Skin of body (tissue), 2 donors: ENCODE measurements around the gene UBAC2. TPM values are rescaled to one million over a fixed set of nuclear protein-coding genes. Genes with fewer than 3 reads are reported as not detected.

Experiments
- DNase-seq: peaks from one replicate; lab custom pipeline; 2025; lab: John Stamatoyannopoulos, UW
- total RNA-seq: library from RNA; depleted of rRNA; stranded (reverse); fragments of >200 nt; gene quantifications from one replicate; pipeline ENCODE4 v1.2.3, GENCODE V29; 2014

The UBAC2 gene, protein sequence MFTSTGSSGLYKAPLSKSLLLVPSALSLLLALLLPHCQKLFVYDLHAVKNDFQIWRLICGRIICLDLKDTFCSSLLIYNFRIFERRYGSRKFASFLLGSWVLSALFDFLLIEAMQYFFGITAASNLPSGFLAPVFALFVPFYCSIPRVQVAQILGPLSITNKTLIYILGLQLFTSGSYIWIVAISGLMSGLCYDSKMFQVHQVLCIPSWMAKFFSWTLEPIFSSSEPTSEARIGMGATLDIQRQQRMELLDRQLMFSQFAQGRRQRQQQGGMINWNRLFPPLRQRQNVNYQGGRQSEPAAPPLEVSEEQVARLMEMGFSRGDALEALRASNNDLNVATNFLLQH
- 57.1 TPM for total RNA-seq

DNA sequence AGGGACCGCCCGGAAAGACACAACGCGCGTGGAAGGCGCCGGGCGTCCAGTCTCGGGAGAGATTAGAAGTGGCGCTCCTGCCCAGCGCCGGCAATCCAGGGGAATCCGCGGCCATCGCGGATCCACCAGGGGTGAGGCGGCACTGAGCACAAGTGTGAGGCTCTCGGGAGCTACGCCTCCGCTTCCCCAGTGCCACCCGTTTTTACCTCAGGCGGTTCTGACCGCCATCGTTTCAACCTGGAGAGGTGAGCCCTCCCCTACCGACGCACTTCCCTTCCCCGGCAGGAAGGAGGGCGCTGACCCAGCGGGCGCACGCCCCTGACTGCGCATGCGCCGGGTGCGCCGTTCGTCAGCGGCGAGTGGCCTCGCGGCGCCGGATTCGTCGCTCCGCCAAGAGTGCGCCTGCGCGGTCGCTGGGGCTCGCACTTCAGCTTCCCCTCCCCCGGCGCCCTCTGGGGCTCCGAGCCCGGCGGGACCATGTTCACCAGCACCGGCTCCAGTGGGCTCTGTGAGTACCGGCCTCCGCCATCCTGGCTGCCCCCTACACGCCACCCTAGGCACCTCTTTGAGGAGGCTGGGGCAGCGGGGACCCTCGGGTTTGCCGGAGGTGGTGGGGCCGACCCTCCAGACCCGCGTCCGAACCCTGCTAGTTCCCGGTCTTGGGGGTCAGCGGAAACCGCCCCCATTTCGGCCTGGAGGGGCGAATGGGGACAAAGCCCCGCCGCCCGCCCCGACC is at the start of gene UBAC2:
Gene UBAC2, plus strand, starts transcription at position 423 of the 736 bp plus-strand sequence. Its CDS starts 55 bp downstream, at position 478.
- DNase-seq, result peak; percentile 93

DNA sequence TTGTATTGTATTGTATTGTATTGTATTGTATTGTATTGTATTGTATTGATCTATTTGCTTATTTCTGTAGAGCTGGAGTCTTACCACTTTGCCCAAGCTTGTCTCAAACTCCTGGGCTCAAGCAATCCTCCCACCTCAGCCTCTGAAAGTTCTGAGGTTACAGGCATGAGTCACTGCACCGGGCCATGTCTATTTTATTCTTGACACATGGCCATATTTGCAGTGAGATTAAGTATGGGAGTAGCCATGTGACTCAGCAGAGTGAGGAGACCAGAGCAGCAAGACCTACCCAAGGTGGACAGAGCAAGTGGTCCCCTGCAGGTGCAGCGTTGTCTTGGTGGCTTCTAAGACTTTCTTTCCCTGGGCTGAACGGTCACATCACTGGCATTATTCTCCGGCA is 49.1 kb upstream of the UBAC2 start:
- DNase-seq, result no peak

DNA sequence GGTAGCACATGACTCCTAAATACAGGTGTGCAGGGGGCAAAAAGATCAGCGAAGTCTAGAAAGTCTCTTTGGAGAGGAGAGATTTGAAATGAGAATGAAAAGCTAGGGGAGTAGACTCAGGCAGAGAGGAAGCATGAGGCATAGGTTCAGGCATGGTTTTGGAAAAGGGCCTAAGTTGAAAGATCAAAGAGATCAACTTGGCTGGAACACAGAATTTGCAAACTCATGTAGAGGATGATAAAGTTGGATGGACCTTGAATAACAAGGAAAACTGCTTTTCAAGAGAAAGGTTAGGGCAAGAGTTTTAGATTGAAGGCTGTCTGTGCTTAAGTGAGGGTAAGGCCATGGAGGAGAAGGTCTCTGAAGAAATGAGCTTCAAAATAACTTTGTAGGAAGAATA is 47.4 kb upstream of the UBAC2 start:
- no peak for DNase-seq

DNA sequence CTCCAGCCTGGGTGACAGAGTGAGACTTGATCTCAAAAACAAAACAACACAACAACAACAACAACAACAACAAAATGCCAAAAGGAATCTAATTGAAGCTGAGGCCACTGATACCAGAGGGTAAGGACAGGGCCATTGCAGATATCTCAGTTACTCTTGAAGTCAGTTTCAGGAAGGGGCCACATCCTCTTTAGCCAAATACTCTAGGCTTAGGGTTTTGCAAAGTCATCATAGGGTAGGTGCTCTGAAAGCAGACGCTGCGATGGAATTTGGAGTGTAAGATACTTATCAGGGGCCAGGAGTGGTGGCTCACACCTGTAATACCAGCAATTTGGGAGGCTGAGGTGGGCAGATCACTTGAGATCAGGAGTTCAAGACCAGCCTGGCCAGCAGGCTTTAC is 46.6 kb upstream of the UBAC2 start:
- DNase-seq, result no peak

DNA sequence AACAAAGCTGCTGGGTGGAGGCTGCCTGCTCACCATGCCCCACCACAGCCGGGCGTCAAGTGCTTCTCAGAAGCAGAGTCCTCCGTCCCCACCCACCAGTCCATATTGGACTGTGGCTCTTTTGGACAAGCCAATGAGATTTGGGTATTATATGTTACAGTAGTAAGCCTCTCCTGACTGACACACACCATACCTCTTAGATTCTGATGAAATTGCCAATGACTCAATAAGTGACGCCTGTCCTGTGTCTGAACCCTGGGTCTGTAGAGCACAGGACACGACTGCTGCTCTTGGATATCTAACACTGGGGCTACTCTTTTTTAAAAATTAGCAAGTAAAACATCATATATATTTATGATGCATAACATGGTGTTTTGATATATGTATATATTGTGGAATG is 44.8 kb upstream of the UBAC2 start:
- no peak for DNase-seq

DNA sequence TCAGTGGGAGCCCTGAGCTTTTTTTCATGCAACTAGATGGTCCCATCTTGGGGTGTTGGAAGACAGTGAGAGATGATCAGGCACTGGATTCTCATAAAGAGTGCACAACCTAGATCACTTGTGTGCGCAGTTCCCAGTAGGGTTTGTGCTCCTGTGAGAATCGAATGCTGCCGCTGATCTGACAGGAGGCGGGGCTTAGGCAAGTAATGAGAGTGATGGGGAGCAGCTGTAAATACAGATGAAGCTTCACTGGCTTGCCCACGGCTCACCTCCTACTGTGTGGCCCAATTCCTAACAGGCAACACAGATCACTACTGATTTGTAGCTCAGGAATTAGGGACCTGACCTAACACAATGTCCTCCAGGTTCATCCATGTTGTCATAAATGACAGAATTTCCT is 43.6 kb upstream of the UBAC2 start:
- no peak for DNase-seq

DNA sequence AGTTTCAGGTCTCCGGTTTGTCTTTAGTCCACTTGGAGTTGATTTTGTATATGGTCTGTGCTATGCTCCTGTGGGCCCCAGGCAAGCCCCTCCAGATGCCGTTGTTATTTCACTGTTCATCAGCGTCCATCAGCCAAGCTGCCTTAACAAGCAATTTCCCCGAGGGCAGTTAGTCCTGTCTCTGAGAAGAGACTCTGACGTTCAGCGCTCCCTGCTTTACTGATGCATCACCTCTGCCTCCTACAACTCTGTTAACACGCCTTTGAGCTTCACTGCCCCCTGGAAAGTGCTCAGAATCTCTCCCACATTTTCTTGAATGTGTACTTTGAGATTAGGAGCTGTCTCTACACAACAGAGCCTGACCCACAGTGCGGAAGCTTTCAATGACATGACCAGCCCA is 41.8 kb upstream of the UBAC2 start:
- DNase-seq, result no peak

DNA sequence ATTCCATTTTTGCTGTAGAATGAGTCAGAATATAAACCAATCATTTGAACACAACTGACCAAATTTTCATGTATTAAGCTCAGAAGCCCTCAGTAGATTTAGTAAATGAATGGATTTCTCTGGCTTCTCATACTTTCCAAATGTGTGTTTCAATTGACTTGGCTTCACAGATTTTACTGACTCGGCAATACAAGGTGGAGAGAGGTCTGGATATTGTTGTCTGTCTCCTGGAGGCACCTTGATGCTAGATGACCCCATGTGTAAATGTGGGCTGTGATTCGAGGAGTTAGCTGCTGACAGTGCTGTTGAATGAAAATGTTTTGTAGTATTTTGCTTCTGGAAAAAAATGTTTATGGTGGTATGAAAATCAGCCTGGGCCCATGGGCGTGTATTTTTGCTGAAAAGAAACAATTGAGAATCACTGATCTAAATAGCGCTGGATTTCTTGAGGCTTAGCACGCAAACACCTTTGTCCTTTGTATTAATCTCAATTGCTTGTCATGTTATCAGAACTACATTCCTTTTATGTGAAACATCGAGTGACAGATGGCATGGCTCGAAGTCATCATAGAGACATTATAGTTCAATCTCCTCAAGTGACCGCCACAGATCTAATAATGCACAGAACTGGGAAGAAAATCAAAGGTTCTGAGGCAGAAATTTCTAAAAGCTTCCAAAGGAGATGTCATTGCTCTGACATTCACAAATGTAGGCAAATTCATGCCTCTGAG is 41.2 kb upstream of the UBAC2 start:
- no peak for DNase-seq

DNA sequence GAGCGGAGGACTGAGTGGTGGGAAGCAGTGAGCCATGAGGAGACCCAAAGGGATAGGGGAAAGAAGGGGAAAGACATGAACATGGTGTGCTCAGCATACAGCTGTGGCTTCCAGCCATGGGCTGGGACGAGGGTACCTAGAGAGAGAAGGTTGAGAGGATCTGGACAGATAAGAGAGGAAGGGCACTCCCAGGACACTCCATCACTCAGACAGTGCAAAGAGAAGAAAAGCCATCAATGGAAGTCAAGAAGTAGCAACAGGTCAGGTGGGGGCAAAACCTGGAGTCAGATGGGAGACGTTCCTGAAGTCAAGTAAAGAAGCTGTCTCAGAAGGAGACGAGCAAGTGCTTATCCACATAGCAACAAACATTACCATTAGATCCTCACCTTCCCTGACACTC is 40.2 kb upstream of the UBAC2 start:
- no peak for DNase-seq

DNA sequence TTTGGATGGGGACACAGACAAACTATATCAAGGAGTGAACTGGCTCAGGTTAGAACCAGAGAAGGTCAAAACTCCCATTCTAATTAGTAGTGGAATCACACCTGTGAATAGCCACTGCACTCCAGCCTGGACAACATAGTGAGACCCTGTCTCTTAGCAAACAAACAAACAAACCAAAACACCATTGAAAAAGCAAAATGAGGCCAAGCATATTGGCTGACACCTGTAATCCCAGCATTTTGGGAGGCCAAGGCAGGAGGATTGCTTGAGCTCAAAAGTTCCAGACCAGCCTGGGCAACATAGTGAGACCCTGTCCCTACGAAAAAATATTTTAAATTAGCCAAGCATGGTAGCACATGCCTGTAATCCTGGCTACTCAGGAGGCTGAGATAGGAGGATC is 39.1 kb upstream of the UBAC2 start:
- no peak for DNase-seq

DNA sequence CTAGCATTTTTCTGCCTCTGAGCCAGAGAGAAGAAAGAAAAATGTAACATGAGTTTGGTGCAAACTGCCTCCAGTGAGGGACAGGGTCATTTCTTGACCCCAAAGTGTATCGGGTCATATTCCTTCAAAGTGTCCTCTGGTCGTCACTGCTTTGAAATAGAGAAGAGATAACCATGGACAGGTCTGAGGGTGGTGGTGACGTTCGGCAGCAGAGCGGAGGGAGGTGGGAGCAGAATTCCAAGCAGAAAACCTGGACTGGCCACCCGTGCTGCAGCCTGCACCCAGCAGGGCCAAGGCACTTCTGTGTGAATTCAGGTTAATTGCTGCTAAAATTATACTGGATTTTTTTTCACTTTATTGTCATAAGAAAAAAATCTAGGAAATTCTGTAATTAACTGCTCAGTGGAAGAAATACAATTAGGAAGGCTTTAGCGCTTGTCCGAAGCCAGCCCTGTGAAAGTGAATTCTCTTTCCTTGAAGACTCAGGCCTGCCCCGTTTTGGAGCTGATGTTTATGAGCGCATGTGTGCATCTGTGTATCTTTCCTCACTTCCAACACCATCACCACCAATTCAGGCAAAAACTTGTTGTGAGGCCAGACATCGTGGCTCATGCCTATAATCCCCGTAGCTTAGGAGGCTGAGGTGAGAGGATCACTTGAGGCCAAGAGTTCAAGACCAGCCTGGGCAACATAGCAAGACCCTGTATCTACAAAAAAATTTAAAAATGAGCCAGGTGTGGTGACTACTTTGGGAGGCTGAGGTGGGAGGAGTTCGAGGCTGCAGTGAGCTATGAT is 37.9 kb upstream of the UBAC2 start:
- no peak for DNase-seq

DNA sequence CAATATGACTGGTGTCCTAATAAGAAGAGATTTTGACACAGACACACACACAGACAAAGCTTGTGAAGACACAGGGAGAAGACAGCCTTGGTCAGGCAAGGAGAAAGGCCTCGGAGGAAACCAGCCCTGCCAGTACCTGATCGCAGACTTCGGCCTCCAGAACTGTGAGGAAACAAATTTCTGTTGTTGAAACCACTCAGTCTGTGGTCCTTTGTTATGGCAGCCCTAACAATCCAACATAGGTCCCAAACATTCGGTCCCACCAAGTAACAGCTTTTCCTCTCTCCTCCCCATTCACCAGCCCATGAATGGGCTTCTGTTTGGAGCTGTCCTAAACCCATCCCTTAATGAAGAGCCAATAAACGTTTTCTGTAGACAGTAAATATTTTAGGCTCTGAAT is 36.4 kb upstream of the UBAC2 start:
- DNase-seq, result no peak

DNA sequence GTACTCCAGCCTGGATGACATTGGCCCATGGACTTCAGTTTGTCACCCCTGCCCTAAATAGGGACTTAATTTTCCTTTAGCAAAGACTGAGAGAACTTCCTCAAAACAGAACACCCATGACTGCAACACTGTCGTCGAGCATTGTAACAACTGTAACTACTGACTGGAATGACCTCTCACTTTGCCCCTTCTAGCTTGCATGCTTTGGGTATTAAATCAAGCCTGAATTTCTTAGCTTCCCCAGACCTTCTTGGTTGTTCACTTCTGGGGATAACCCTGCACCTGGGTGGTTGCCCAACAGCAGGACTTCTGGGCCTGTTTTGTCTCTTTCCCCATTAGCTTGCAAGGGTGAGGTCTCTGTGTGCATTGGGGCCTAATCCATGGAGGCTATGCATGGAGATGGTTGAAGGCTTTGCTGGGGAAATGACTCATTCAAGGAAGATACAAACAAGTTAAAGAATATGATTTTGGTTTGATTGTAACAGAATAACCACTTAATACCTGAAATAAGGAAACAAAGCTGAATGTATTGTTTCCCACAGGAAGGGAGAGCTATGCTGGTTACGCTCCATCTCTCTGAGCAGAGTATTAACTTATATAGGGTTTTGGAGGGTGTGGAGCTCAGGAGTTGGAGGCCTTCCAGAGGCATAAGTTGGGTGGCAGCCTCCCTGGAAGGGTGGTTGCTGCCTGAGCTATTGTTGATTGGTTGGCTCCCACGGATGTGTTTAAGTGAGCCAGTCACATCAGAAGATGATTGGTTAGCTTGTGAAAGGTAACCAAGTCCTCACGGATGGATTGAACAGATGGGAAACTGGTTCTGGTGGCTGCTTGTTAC is 34.7 kb upstream of the UBAC2 start:
- no peak for DNase-seq

DNA sequence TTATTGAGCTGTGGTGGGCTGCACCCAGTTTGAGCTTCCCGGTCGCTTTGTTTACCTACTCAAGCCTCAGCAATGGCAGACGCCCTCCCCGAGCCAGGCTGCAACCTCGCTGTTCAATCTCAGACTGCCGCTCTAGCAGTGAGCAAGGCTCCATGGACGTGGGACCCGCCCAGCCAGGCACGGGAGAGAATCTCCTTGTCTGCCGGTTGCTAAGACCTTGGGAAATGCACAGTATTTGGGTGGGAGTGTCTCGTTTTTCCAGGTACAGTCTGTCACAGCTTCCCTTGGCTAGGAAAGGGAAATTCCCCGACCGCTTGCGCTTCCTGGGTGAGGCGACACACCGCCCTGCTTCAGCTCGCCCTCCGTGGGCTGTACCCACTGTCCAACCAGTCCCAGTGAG is 27.7 kb upstream of the UBAC2 start:
- DNase-seq, result no peak

DNA sequence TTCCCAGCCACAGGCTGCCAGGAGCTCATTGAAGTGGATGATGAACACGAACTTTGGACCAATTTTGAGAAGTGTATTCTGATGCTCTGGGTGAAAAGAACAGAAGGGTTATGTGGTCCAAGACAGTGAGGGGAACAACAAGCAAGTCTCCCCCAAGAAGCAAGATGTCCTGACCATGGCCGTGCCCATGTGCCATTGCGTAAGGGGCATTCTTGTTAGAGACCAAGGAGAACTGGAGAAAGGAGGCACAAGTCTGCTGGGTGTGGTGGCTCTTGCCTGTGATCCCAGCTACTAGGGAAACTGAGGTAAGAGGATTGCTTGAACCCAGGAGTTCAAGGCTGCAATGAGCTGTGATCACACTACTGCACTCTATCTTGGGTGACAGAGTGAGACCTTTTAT is 27.0 kb upstream of the UBAC2 start:
- no peak for DNase-seq

DNA sequence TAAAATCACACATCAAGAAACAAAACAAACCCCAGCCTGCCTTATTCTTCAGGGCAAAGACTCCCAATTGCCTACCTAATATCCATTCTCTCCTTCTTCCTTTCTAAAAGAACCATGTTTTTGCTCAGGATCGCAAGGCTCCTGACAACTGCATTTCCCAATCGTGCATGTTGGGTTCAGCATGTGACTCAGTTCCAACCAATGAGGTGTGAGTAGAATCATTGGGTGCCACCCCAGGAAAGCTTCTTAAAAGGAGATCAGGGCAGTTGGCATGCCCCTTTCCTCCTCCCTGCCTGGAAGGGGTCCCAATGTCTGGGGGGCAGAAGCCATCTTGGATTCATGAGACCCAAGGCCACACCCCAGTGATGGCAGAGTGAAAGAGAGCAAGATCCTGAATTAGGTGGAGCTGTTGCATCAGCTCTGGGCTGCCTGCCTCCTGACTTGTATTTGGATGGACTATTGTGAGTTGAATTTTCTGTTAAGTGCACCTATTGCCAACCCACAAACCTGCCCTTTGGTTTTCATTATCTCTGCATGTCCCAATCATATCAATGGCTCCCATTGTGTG is 26.0 kb upstream of the UBAC2 start:
- DNase-seq, result no peak

DNA sequence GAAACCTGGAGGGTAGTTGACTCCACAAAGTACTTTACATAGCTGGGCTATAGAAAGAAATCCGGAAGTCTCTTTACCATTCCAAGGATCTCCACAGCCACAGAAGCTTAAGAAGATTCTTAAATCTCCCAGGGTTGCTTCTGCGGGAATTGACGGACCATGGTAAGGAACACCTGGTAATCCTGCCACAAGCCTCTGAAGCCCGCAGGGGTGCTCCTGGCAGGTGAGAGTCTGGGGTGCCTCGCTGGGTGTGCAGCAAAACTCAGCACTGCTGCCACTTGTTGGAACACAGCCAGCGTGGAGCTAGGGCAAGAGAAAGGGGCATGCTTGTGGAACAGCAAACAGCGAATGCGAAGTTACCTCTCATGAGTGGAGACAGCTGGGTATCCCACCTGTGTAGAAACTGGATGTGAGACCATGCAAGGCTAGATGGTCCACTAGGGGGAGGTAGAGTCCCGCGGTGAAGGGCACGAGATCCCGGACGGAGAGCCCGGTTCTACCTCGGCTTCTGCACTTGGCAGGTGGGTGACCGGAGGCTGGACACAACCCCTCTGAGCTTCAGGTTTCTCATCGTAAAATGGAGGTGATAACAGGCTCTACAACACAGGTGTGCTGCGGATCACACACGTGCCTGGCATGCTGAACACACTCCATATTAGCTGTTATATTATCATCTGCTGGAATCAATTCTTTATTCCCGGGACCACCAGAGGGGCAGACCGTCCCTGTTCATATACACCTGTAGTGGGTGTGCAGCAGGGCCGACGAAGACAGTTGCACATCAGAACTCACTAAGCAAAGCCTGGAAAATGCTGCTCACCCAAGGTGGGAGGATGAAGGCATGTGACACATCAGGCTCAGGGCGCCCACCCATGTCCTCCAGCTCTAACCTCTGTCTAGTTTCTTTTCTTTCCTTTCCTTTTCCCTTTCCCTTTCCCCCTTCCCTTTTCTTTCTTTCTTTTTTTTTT is 24.1 kb upstream of the UBAC2 start:
- no peak for DNase-seq

DNA sequence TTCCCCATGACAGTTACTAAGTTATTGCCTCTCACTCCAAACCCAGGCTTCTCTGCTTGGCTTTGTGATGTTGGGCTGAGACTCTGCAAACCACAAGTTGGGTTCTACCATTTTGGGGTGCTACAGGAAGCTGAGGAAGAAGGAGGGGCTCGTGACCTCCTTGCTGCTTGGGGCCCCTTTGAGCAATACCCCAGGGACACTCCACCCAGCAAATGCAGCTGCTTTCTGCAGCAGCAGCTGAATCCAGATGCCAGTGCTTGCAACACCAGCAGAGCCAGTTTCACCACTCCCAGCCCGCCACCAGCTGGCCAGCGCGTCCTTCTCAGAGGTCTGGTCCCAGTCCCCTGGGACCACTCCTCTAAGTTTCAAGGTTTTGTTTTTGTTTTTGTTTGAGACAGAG is 22.0 kb upstream of the UBAC2 start:
- DNase-seq, result no peak

DNA sequence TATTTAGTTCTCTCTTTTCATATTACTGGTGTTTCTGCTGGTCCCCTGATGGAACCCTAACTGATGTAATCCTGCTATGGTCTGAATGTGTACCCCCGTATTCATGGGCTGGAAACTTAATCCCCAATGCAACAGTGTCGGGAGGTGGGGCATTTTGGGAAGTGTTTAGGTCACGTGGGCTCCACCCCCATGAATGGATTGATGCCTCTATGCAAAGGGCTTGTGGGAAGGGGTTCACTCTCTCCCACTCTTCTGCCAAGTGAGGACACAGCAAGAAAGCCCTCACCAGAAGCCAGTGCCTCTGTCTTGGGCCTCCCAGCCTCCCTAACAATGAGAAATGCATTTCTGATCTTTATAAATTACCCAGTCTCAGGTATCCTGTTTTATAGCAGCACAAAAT is 21.2 kb upstream of the UBAC2 start:
- no peak for DNase-seq
